H1 (cell line): ENCODE results near the gene IL36G. TPM values are rescaled to one million over a fixed set of nuclear protein-coding genes. Genes with fewer than 3 reads are reported as not detected.

Experiments used
- CTCF ChIA-PET: fragments of 300-600 bp; sonication (Branson Sonifier 250); formaldehyde crosslinking; loops from one replicate; lab custom pipeline; 2021; ENCODE audit not compliant: partially characterized antibody; lab: Charles Lee
- POLR2A ChIA-PET: fragments of 300-600 bp; sonication (Branson Sonifier 250); formaldehyde crosslinking; loops from one replicate; lab custom pipeline; 2021; ENCODE audit warnings: inconsistent platforms; ENCODE audit not compliant: partially characterized antibody; lab: Charles Lee
- DNase-seq, 2 experiments: peaks; one replicate each; pipeline versions ENCODE4 v3.0.0 to v3.0.0-alpha.2; 2010 to 2022; ENCODE audit warnings: low spot score in 2 of 2, low read depth in 1 of 2, mixed read lengths in 1 of 2
- FAIRE-seq: peaks from 2 replicates; lab custom pipeline; 2011; peaks lifted over from hg19 to GRCh38; lab: Jason Lieb, UNC
- H2AFZ ChIP-seq: 2 replicates; pipeline ENCODE4 v1.8.1; 2012; ENCODE audit warnings: low read length, inconsistent platforms
- H2AK5ac ChIP-seq: 2 replicates; pipeline ENCODE4 v1.6.1; 2013; ENCODE audit warnings: low read depth, low read length
- H2BK120ac ChIP-seq: replicated peaks from 2 replicates; pipeline ENCODE3; 2013; ENCODE audit warnings: low read depth, low read length, inconsistent platforms
- H2BK12ac ChIP-seq: 2 replicates; pipeline ENCODE4 v1.6.1; 2013; ENCODE audit warnings: low read depth, low read length
- H2BK15ac ChIP-seq: 2 replicates; pipeline ENCODE4 v1.6.1; 2013; ENCODE audit warnings: low read length
- H2BK20ac ChIP-seq: 2 replicates; pipeline ENCODE4 v1.6.1; 2013; ENCODE audit warnings: low read length
- H2BK5ac ChIP-seq: 2 replicates; pipeline ENCODE4 v1.6.1; 2013; ENCODE audit warnings: low read depth, low read length
- H3K14ac ChIP-seq: 2 replicates; pipeline ENCODE4 v1.6.1; 2013; ENCODE audit warnings: inconsistent platforms; ENCODE audit not compliant: insufficient read length
- H3K18ac ChIP-seq: 2 replicates; pipeline ENCODE4 v1.6.1; 2013; ENCODE audit warnings: low read length; ENCODE audit errors: extremely low read depth
- H3K23ac ChIP-seq: 2 replicates; pipeline ENCODE4 v1.6.1; 2013; ENCODE audit warnings: inconsistent platforms; ENCODE audit not compliant: insufficient read length
- H3K23me2 ChIP-seq: 2 replicates; pipeline ENCODE4 v1.6.1; 2013; ENCODE audit warnings: low read depth, low read length
- H3K27ac ChIP-seq: 2 replicates; pipeline ENCODE4 v1.6.1; 2011; ENCODE audit warnings: low read depth, low read length, inconsistent platforms
- H3K27me3 ChIP-seq, 4 experiments: replicated peaks in 1 of 4; 1 replicate in 1 of 4; 2 replicates in 3 of 4; pipeline versions ENCODE4 v1.6.1 to v1.8.1; 2011 to 2013; ENCODE audit warnings: low read length in 3 of 4, mild to moderate bottlenecking in 3 of 4, inconsistent platforms in 2 of 4, mixed read lengths in 2 of 4, moderate library complexity in 1 of 4; ENCODE audit not compliant: control insufficient read depth in 3 of 4, insufficient read depth in 3 of 4; ENCODE audit errors: extremely low read depth in 1 of 4
- H3K36me3 ChIP-seq, 4 experiments: 2 replicates each; pipeline versions ENCODE4 v1.6.1 to v1.8.1; 2011 to 2013; ENCODE audit warnings: mild to moderate bottlenecking in 4 of 4, low read length in 3 of 4, moderate library complexity in 2 of 4, control low read depth in 1 of 4, inconsistent platforms in 1 of 4; ENCODE audit not compliant: insufficient read depth in 4 of 4, control insufficient read depth in 2 of 4
- H3K4ac ChIP-seq: replicated peaks from 2 replicates; pipeline ENCODE3; 2013; ENCODE audit warnings: low read length, low read depth, mixed read lengths, inconsistent platforms; ENCODE audit not compliant: insufficient read length
- H3K4me1 ChIP-seq, 4 experiments: replicated peaks in 1 of 4; 1 replicate in 1 of 4; 2 replicates in 3 of 4; pipeline versions ENCODE4 v1.6.1 to v1.8.1; 2011 to 2013; ENCODE audit warnings: low read length in 3 of 4, inconsistent platforms in 2 of 4, mixed read lengths in 1 of 4; ENCODE audit not compliant: insufficient read depth in 4 of 4, control insufficient read depth in 3 of 4
- H3K4me2 ChIP-seq, 2 experiments: 2 replicates each; pipeline versions ENCODE4 v1.6.1 to v1.8.1; 2011 to 2013; ENCODE audit warnings: low read depth in 2 of 2, low read length in 2 of 2, control low read depth in 1 of 2, inconsistent platforms in 1 of 2, mild to moderate bottlenecking in 1 of 2; ENCODE audit not compliant: insufficient read depth in 1 of 2
- H3K4me3 ChIP-seq, 4 experiments: fragments of 200-600, 300-600 bp in 1 of 4; sonication (generic), shearing (Covaris generic), sonication (Bioruptor Twin) in 1 of 4; 2 replicates each; pipeline versions ENCODE4 v1.5.1 to v1.8.1; 2011 to 2016; ENCODE audit warnings: low read length in 4 of 4, low read depth in 3 of 4, control low read depth in 2 of 4, inconsistent platforms in 2 of 4, mild to moderate bottlenecking in 2 of 4, mixed read lengths in 1 of 4, moderate library complexity in 1 of 4; ENCODE audit not compliant: insufficient read depth in 2 of 4; ENCODE audit errors: extremely low read depth in 1 of 4
- H3K56ac ChIP-seq: replicated peaks from 2 replicates; pipeline ENCODE3; 2013; ENCODE audit warnings: low read depth, mild to moderate bottlenecking, mixed read lengths, low read length, inconsistent platforms; ENCODE audit not compliant: insufficient read length
- H3K79me1 ChIP-seq: 2 replicates; pipeline ENCODE4 v1.6.1; 2013; ENCODE audit warnings: low read depth, low read length, control low read depth
- H3K79me2 ChIP-seq, 2 experiments: 2 replicates each; pipeline versions ENCODE4 v1.6.1 to v1.8.1; 2012 to 2013; ENCODE audit warnings: low read length in 2 of 2, mild to moderate bottlenecking in 2 of 2, inconsistent platforms in 1 of 2; ENCODE audit not compliant: insufficient read depth in 2 of 2, control insufficient read depth in 1 of 2
- H3K9ac ChIP-seq, 4 experiments: replicated peaks in 1 of 4; 1 replicate in 1 of 4; 2 replicates in 3 of 4; pipeline versions ENCODE4 v1.6.1 to v1.8.1; 2011 to 2013; ENCODE audit warnings: low read depth in 3 of 4, low read length in 3 of 4, control low read depth in 2 of 4, mild to moderate bottlenecking in 2 of 4, moderate library complexity in 2 of 4, inconsistent platforms in 1 of 4; ENCODE audit errors: extremely low read depth in 1 of 4
- H3K9me3 ChIP-seq, 2 experiments: 2 replicates each; pipeline versions ENCODE4 v1.6.1 to v1.8.1; 2012 to 2013; ENCODE audit warnings: mild to moderate bottlenecking in 2 of 2, moderate library complexity in 2 of 2, control low read depth in 1 of 2, inconsistent platforms in 1 of 2, low read depth in 1 of 2, low read length in 1 of 2, mixed read lengths in 1 of 2; ENCODE audit not compliant: insufficient read depth in 2 of 2
- H4K20me1 ChIP-seq, 2 experiments: replicated peaks in 1 of 2; 2 replicates each; pipeline versions ENCODE3 to v1.8.1; 2011 to 2013; ENCODE audit warnings: inconsistent platforms in 2 of 2, low read length in 2 of 2, mild to moderate bottlenecking in 1 of 2; ENCODE audit not compliant: insufficient read depth in 2 of 2, control insufficient read depth in 1 of 2
- H4K5ac ChIP-seq: 2 replicates; pipeline ENCODE4 v1.6.1; 2013; ENCODE audit warnings: low read length, low read depth, mixed read lengths, inconsistent platforms; ENCODE audit not compliant: insufficient read length
- H4K8ac ChIP-seq: 2 replicates; pipeline ENCODE4 v1.8.0; 2013; ENCODE audit warnings: mild to moderate bottlenecking, moderate library complexity, low read length, inconsistent platforms; ENCODE audit not compliant: insufficient read depth; ENCODE audit errors: extremely low read depth
- H4K91ac ChIP-seq: replicated peaks from 2 replicates; pipeline ENCODE3; 2013; ENCODE audit warnings: low read length, mixed read lengths, inconsistent platforms; ENCODE audit not compliant: insufficient read length
- ASH2L ChIP-seq: fragments of 200-600, 300-600 bp; sonication (generic); IDR thresholded peaks from one replicate; pipeline ENCODE4 v1.7.1; 2017; ENCODE audit warnings: low read length
- EGR1 ChIP-seq: IDR thresholded peaks from 2 replicates; pipeline ENCODE4 v1.6.1; 2011; ENCODE audit warnings: low read depth, low read length, borderline replicate concordance
- SP2 ChIP-seq: IDR thresholded peaks from 2 replicates; pipeline ENCODE4 v1.6.1; 2012; ENCODE audit warnings: mild to moderate bottlenecking, low read length, inconsistent platforms
- SP4 ChIP-seq: IDR thresholded peaks from 2 replicates; pipeline ENCODE4 v1.6.1; 2012; ENCODE audit warnings: low read length, inconsistent platforms
- WGBS, 2 experiments: shearing (Covaris generic) in 1 of 2; methylation state at CpG; one replicate each; pipeline versions ENCODE4 v1.1.6 to v1.1.7; 2013 to 2015; ENCODE audit warnings: low lambda C conversion rate in 2 of 2, mixed read lengths in 2 of 2, inconsistent platforms in 1 of 2, low coverage in 1 of 2, missing lambda C conversion rate in 1 of 2; ENCODE audit not compliant: insufficient replicate concordance in 2 of 2, insufficient coverage in 1 of 2, insufficient read length in 1 of 2; ENCODE audit errors: extremely low coverage in 1 of 2, missing lambda C conversion rate in 1 of 2; 5-methylcytosine and 5-hydroxymethylcytosine counted together
- polyA plus RNA-seq, 7 experiments: library from polyadenylated mRNA; depleted of rRNA in 3 of 7; stranded (reverse) in 5 of 7; unstranded in 2 of 7; fragments of >200 nt in 5 of 7; fragments of 200-250 nt in 2 of 7; gene quantifications; 1 replicate in 5 of 7; 2 replicates in 1 of 7; 4 replicates in 1 of 7; pipeline versions ENCODE4 v1.2.1 to v1.2.3, GENCODE V29; 2011 to 2013; ENCODE audit warnings: missing spikeins in 2 of 7, mixed read lengths in 2 of 7
- total RNA-seq: library from RNA; stranded (reverse); fragmentation: NEBNext Ultra II Directional; extraction: Animal tissue kit (Norgen Biotek cat#: 25700); gene quantifications from 2 replicates; pipeline ENCODE4 v1.2.1, GENCODE V29; 2021
- TF ChIP-seq, protein P1 (sequence below): IDR thresholded peaks from 2 replicates; pipeline ENCODE4 v1.6.1; 2012; ENCODE audit warnings: inconsistent platforms

The IL36G gene
- total and polyA plus RNA-seq, 2 of the 8 experiments (the other 6 are each of a cell fraction or from before 2014, with no cell fraction given) = 0.39 TPM; not detected in 1

DNA sequence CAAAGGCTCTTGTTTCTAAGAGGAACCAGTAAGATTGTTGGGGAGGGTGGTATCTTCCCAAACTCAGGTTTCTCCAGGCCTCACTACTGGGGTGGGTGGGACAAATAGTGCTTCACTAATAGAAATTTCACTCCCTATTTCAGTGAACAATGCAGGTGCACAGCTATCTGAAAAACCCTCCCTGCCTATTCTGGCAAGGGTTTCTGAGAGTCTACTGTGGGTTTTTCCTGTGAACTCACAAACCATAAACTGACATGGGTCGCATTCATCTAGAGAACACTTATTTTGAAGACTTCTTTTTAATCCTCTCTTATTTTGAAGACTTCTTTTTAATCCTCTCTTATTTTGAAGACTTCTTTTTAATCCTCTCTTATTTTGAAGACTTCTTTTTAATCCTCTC lies 31.8 kb downstream of the IL36G start:
- Histone ChIP-seq H2BK12ac (no peak overlapping the region), H4K20me1 (no peaks in the 10 kb centered on the region), H3K36me3 (no peaks in the 10 kb centered on the region), H3K9ac (no peak overlapping the region), H2AK5ac (no peak overlapping the region), H3K23me2 (no peaks in the 10 kb centered on the region), H3K4ac (no peak overlapping the region), H3K79me1 (no peaks in the 10 kb centered on the region), H3K9me3 (peaks cover 0 to 3% of the 10 kb centered on the region in 2 experiments; a peak in 1 of 4 replicates), H4K91ac (no peak overlapping the region), H2BK5ac (no peak overlapping the region), H3K56ac (no peak overlapping the region), H3K14ac (no peak overlapping the region), H4K8ac (no peak overlapping the region), H3K4me2 (no peak overlapping the region), H3K23ac (no peak overlapping the region), H2AFZ (no peak overlapping the region), H3K27me3 (no peaks in the 10 kb centered on the region), H3K27ac (no peak overlapping the region), H2BK20ac (no peak overlapping the region), H4K5ac (no peak overlapping the region), H3K79me2 (no peaks in the 10 kb centered on the region), H3K4me3 (no peak overlapping the region), H3K4me1 (no peaks in the 10 kb centered on the region), H3K18ac (no peak overlapping the region), H2BK15ac (no peak overlapping the region), H2BK120ac (no peak overlapping the region)
- ChIA-PET CTCF (interaction anchor here (1.0 to 1.9 kb wide), 2 partner anchors 47 to 50 kb away, joined by 3 to 6 read pairs; no protein-coding TSS in a partner anchor), POLR2A (no interaction called here)
- TF ChIP-seq ASH2L = no peak
- TF ChIP-seq SP2 = no peak
- TF ChIP-seq EGR1 = no peak
- TF ChIP-seq SP4 = no peak
- TF ChIP-seq, protein P1, sequence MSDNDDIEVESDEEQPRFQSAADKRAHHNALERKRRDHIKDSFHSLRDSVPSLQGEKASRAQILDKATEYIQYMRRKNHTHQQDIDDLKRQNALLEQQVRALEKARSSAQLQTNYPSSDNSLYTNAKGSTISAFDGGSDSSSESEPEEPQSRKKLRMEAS = no peak
- DNase-seq (no peak), FAIRE-seq (no peak)
- WGBS, 2 experiments = 88% methylated on average over 1 of the region's 1 CpG; no CpG with 5 or more reads in 1 of the 2 experiments
